SU-DHL-6 (cell line): ENCODE data around the gene ATOSB.

ENCODE experiments used
- EZH2phosphoT487 ChIP-seq: fragments of 200-600 bp; sonication (generic), shearing (Covaris generic); conservative IDR thresholded peaks from 2 replicates; pipeline ENCODE4 v1.6.1; 2018; ENCODE audit warnings: mild to moderate bottlenecking, antibody characterized with exemption, low read length, moderate library complexity, mixed read lengths
- TF ChIP-seq, protein P1 (sequence below): fragments of 200-600 bp; sonication (generic); IDR thresholded peaks from one replicate; pipeline ENCODE4 v1.5.1; 2017; ENCODE audit warnings: antibody characterized with exemption, mild to moderate bottlenecking, low read length, moderate library complexity; ENCODE audit not compliant: insufficient read depth, poor library complexity, severe bottlenecking

DNA sequence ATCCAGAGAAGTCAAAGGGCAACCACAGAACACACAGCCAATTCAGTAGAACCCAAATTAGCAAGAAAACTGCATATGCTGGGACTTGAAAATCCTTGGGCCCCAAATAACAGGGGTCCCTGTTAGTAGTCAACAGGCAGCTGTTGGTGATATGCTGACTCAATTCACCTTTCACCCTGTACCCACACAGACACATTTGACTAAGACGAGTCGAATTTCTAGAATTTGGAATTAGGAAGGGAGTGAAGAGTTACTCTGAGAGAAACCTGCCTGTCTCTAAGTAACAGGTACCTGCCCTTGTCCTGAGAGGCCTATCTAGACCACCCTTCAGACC is 42.4 kb downstream of the ATOSB start:
- TF ChIP-seq, protein P1, sequence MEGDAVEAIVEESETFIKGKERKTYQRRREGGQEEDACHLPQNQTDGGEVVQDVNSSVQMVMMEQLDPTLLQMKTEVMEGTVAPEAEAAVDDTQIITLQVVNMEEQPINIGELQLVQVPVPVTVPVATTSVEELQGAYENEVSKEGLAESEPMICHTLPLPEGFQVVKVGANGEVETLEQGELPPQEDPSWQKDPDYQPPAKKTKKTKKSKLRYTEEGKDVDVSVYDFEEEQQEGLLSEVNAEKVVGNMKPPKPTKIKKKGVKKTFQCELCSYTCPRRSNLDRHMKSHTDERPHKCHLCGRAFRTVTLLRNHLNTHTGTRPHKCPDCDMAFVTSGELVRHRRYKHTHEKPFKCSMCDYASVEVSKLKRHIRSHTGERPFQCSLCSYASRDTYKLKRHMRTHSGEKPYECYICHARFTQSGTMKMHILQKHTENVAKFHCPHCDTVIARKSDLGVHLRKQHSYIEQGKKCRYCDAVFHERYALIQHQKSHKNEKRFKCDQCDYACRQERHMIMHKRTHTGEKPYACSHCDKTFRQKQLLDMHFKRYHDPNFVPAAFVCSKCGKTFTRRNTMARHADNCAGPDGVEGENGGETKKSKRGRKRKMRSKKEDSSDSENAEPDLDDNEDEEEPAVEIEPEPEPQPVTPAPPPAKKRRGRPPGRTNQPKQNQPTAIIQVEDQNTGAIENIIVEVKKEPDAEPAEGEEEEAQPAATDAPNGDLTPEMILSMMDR = no peak
- TF ChIP-seq EZH2phosphoT487 = no peak
